Stimulated activated CD8-positive, alpha-beta memory T cell treated with anti-CD3 and anti-CD28 coated beads, Interleukin-4, amount 100 ng/mL, for 48 hours (primary cell): ENCODE measurements around the gene MACROH2A1.

Source experiments
- DNase-seq: peaks from one replicate; pipeline ENCODE4 v3.0.0-alpha.2; 2020

Gene MACROH2A1

GRCh38 chr5:135396459-135397055, 2.5 kb downstream of the MACROH2A1 start:
- no peak for DNase-seq

GRCh38 chr5:135395866-135396265, 3.2 kb downstream of the MACROH2A1 start:
- DNase-seq: no peak

DNA sequence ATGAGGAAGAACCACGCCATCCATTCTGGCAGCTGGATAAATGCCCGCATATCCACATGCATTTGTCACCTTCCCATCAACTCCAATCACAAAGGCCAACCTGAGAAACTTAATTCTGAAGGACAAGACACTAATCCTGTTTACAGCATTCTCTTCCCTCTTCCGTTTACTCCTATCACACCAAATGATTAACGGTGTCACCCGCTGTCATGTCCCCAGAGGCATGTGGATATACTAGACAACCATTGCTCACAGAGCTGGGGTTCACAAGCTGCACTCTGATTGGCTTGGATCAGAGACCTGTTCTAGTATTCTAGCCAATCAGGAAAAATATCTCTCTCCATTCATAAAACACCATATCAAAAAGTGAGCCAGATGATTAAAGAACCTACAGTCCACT, 3.6 kb downstream of the MACROH2A1 start:
- DNase-seq: no peak

DNA sequence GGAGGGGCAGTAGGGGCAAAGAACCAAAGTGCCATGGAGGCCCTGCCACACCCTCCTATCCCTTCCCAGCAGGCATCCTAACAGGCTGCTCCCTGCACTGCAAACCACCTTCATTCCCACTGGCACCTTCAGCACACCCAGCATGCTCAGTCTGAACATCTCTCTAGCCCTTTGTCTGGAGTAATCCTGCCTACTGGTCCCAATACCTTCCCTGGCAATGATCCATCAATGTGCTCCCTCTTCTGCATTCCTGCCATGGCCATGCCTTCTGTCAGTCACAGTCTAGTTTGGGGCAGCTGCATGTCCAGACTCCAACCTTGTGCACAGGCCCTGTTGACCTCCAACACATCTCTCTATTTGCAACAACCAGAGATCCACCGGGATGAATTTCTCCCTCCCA, 4.9 kb downstream of the MACROH2A1 start:
- DNase-seq: no peak

DNA sequence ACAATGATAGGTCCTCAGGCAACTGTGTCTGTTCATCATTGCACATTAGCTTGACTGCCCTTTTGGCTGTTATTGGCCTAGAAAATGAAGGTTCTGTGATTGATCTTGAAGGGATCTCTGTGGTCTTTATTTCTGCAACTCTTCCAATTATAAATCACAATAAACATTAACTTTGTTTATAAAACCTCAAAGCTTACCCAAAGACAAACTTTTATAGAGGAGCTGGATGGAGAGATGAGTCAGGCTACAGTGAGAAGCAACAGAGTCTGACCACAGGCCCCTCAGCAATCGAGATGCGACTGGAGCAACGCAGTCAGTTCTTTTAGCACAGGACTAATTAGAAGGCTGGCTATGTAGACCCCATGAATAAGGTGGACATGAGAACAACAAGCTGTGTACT, 5.3 kb downstream of the MACROH2A1 start:
- DNase-seq: no peak

GRCh38 chr5:135393229-135393628, 5.8 kb downstream of the MACROH2A1 start:
- DNase-seq: no peak

GRCh38 chr5:135392256-135392655, 6.8 kb downstream of the MACROH2A1 start:
- no peak for DNase-seq

DNA sequence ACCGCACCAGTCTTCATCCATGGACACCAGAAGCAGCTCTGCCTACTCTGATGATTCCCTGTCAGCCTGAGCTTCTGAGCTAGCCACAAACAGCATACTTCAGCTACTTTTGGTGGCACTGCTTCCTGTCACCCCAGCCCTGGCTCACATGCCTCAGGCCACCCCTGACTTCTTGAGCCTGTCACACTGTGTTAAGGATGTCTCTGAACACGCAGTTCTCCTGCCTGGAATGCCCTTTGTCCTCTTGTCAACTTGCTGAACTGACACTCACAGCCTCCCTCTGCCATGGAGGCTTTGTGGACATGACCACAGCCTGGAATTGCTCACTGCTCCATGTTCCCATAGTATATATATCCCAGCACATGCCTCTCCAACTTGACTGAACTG, 7.2 kb downstream of the MACROH2A1 start:
- DNase-seq: no peak

GRCh38 chr5:135391116-135391868, 7.7 kb downstream of the MACROH2A1 start:
- DNase-seq: no peak

GRCh38 chr5:135388860-135389435, 10.1 kb downstream of the MACROH2A1 start:
- DNase-seq: no peak

- DNase-seq: no peak
These were observed 11.4 kb downstream of the MACROH2A1 start for GRCh38 chr5:135387629-135387960.

DNA sequence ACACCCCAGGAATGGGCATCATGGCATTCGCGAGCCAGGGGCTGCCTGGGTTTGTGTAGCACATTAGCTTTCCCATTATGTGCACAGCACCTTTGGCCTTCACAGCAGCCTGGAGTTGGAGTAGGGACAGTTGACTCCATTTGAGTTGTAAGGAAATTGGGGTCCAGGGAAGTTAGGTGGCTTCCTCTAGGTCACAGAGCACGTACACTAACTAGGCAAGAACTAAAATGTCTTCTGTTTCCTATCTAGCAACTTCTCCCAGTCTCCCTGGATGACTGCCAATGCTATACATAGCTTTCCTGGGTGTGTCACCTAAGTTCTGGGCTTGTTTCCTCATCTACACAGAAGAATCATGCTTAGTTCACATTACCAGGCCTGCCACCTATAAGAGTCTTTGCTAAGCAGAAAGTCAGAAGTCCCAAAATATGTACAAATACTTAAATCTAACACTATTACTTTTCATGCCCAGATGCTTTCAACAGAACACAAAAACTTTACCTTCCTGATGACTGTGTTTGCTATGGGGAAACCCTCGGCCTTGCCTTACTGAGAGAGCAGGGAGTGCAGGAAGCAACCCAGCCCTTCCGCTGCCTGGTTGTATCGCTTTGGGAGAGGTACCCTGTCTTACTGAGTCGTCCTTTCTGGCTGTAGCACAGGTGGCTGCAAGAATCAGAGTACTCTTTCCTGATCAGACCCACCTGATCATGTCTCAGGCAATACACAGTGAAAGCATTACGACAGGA, 12.0 kb downstream of the MACROH2A1 start:
- no peak for DNase-seq

- no peak for DNase-seq
These were observed 12.9 kb downstream of the MACROH2A1 start for GRCh38 chr5:135386096-135386495.

GRCh38 chr5:135385576-135385975, 13.5 kb downstream of the MACROH2A1 start:
- no peak for DNase-seq

- DNase-seq: no peak
These were observed 14.1 kb downstream of the MACROH2A1 start for GRCh38 chr5:135384898-135385297.

DNA sequence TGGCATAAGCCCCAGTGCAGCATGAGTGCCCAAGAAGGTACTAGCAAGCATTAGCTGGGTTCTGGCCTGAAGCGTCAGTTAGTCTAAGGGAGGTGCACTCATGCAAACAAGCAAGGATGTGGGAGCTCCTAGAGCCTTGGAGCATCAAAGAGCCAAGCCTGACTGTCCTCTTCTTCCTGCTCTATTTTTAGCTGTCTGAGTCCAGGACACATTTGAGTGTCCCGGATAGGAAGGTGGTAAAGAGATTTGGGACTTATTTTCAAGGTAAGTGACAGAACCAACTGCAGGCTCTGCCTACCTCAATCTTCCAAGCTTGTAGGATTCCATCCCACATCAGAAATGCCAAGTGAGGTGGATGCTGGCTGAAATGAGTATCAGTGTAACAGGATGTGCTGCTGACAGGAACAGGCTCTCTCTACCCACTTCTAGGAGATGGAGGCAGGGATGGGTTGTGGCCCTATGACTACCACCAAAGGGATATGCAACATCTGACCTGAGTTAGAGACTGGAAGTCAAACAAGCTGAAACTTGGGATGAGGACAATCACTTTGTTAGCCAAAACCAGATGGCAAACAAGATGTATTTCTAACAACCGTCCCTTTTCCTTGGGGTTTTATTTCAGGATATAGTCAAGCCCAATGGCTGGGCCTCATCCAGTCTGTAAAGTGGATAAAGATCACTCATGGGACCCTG, 15.1 kb downstream of the MACROH2A1 start:
- no peak for DNase-seq

GRCh38 chr5:135382981-135383380, 16.1 kb downstream of the MACROH2A1 start:
- no peak for DNase-seq

DNA sequence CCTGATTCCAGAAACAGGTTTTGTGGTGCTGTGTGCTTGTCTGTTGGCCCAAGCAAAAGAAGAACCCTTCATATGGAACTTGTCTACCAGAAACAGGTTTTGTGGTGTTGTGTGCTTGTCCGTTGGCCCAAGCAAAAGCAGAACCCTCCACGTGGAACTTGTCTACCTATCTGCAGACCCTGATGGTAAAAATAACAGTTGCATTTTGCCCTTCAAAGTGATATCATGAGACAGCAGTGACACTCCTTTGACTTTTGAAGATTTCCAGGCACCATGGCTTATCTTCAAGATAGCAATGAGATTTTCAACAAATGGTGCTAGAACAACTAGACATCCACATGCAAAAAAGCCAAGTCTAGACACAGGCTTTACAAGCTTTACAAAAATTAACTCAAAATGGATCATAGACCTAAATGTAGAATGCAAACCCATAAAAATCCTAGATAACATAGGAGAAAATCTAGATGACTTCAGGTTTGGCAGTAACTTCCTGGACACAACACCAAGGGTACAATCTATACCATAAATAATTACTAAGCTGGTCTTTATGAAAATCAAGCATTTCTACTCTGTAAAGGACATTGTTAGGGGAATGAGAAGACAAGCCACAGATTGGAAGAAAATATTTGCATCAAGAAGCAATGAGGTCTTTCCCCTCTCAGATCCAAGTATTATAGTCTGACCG, 16.8 kb downstream of the MACROH2A1 start:
- DNase-seq: no peak

DNA sequence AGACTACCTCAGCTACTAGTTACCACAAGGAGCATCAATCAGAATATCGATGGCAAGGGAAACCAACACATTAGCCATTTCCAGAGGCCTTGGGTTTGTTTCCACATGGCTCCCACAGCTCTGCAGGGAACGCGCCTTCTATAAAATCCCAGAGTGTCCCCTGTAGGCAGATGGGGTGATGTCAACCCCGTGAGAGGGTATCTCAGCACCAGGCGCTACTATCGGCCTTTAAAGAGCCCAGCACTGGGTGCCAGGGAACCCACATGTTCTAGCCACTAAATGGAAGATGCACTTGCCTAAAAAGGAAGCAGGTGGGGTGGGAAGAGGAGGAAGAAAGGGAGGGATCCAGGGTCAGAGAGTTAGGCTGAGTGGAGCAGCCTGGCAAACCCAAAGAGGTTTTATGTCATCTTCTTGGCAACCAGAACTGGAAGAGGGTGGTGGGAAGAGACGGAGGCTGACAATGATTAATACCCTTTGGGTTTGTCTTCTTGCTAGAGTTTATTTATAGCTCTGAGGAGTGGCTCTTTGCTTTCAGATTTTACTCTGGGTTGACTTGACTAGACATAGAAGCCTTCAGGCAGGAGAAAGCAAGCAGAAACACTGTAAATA, 19.9 kb downstream of the MACROH2A1 start:
- no peak for DNase-seq

GRCh38 chr5:135377751-135378680, 21.0 kb downstream of the MACROH2A1 start:
- DNase-seq: no peak
